H1 (cell line): Measurements from ENCODE around the gene RMDN2. TPM values are rescaled to one million over a fixed set of nuclear protein-coding genes. Genes with fewer than 3 reads are reported as not detected.
A peak's percentile ranks its signal among the peaks of the same experiment; 100 is the strongest.

Source experiments
- CTCF ChIA-PET: fragments of 300-600 bp; sonication (Branson Sonifier 250); formaldehyde crosslinking; loops from one replicate; lab custom pipeline; 2021; ENCODE audit not compliant: partially characterized antibody; lab: Charles Lee
- POLR2A ChIA-PET: fragments of 300-600 bp; sonication (Branson Sonifier 250); formaldehyde crosslinking; loops from one replicate; lab custom pipeline; 2021; ENCODE audit warnings: inconsistent platforms; ENCODE audit not compliant: partially characterized antibody; lab: Charles Lee
- DNase-seq, 2 experiments: peaks; one replicate each; pipeline versions ENCODE4 v3.0.0 to v3.0.0-alpha.2; 2010 to 2022; ENCODE audit warnings: low spot score in 2 of 2, low read depth in 1 of 2, mixed read lengths in 1 of 2
- FAIRE-seq: peaks from 2 replicates; lab custom pipeline; 2011; peaks lifted over from hg19 to GRCh38; lab: Jason Lieb, UNC
- H2AFZ ChIP-seq: 2 replicates; pipeline ENCODE4 v1.8.1; 2012; ENCODE audit warnings: low read length, inconsistent platforms
- H2AK5ac ChIP-seq: 2 replicates; pipeline ENCODE4 v1.6.1; 2013; ENCODE audit warnings: low read depth, low read length
- H2BK120ac ChIP-seq: replicated peaks from 2 replicates; pipeline ENCODE3; 2013; ENCODE audit warnings: low read depth, low read length, inconsistent platforms
- H2BK12ac ChIP-seq: 2 replicates; pipeline ENCODE4 v1.6.1; 2013; ENCODE audit warnings: low read depth, low read length
- H2BK15ac ChIP-seq: 2 replicates; pipeline ENCODE4 v1.6.1; 2013; ENCODE audit warnings: low read length
- H2BK20ac ChIP-seq: 2 replicates; pipeline ENCODE4 v1.6.1; 2013; ENCODE audit warnings: low read length
- H2BK5ac ChIP-seq: 2 replicates; pipeline ENCODE4 v1.6.1; 2013; ENCODE audit warnings: low read depth, low read length
- H3K14ac ChIP-seq: 2 replicates; pipeline ENCODE4 v1.6.1; 2013; ENCODE audit warnings: inconsistent platforms; ENCODE audit not compliant: insufficient read length
- H3K18ac ChIP-seq: 2 replicates; pipeline ENCODE4 v1.6.1; 2013; ENCODE audit warnings: low read length; ENCODE audit errors: extremely low read depth
- H3K23ac ChIP-seq: 2 replicates; pipeline ENCODE4 v1.6.1; 2013; ENCODE audit warnings: inconsistent platforms; ENCODE audit not compliant: insufficient read length
- H3K23me2 ChIP-seq: 2 replicates; pipeline ENCODE4 v1.6.1; 2013; ENCODE audit warnings: low read depth, low read length
- H3K27ac ChIP-seq: 2 replicates; pipeline ENCODE4 v1.6.1; 2011; ENCODE audit warnings: low read depth, low read length, inconsistent platforms
- H3K27me3 ChIP-seq, 4 experiments: replicated peaks in 1 of 4; 1 replicate in 1 of 4; 2 replicates in 3 of 4; pipeline versions ENCODE4 v1.6.1 to v1.8.1; 2011 to 2013; ENCODE audit warnings: low read length in 3 of 4, mild to moderate bottlenecking in 3 of 4, inconsistent platforms in 2 of 4, mixed read lengths in 2 of 4, moderate library complexity in 1 of 4; ENCODE audit not compliant: control insufficient read depth in 3 of 4, insufficient read depth in 3 of 4; ENCODE audit errors: extremely low read depth in 1 of 4
- H3K36me3 ChIP-seq, 4 experiments: 2 replicates each; pipeline versions ENCODE4 v1.6.1 to v1.8.1; 2011 to 2013; ENCODE audit warnings: mild to moderate bottlenecking in 4 of 4, low read length in 3 of 4, moderate library complexity in 2 of 4, control low read depth in 1 of 4, inconsistent platforms in 1 of 4; ENCODE audit not compliant: insufficient read depth in 4 of 4, control insufficient read depth in 2 of 4
- H3K4ac ChIP-seq: replicated peaks from 2 replicates; pipeline ENCODE3; 2013; ENCODE audit warnings: low read length, low read depth, mixed read lengths, inconsistent platforms; ENCODE audit not compliant: insufficient read length
- H3K4me1 ChIP-seq, 4 experiments: replicated peaks in 1 of 4; 1 replicate in 1 of 4; 2 replicates in 3 of 4; pipeline versions ENCODE4 v1.6.1 to v1.8.1; 2011 to 2013; ENCODE audit warnings: low read length in 3 of 4, inconsistent platforms in 2 of 4, mixed read lengths in 1 of 4; ENCODE audit not compliant: insufficient read depth in 4 of 4, control insufficient read depth in 3 of 4
- H3K4me2 ChIP-seq, 2 experiments: 2 replicates each; pipeline versions ENCODE4 v1.6.1 to v1.8.1; 2011 to 2013; ENCODE audit warnings: low read depth in 2 of 2, low read length in 2 of 2, control low read depth in 1 of 2, inconsistent platforms in 1 of 2, mild to moderate bottlenecking in 1 of 2; ENCODE audit not compliant: insufficient read depth in 1 of 2
- H3K4me3 ChIP-seq, 4 experiments: fragments of 200-600, 300-600 bp in 1 of 4; sonication (generic), shearing (Covaris generic), sonication (Bioruptor Twin) in 1 of 4; 2 replicates each; pipeline versions ENCODE4 v1.5.1 to v1.8.1; 2011 to 2016; ENCODE audit warnings: low read length in 4 of 4, low read depth in 3 of 4, control low read depth in 2 of 4, inconsistent platforms in 2 of 4, mild to moderate bottlenecking in 2 of 4, mixed read lengths in 1 of 4, moderate library complexity in 1 of 4; ENCODE audit not compliant: insufficient read depth in 2 of 4; ENCODE audit errors: extremely low read depth in 1 of 4
- H3K56ac ChIP-seq: replicated peaks from 2 replicates; pipeline ENCODE3; 2013; ENCODE audit warnings: low read depth, mild to moderate bottlenecking, mixed read lengths, low read length, inconsistent platforms; ENCODE audit not compliant: insufficient read length
- H3K79me1 ChIP-seq: 2 replicates; pipeline ENCODE4 v1.6.1; 2013; ENCODE audit warnings: low read depth, low read length, control low read depth
- H3K79me2 ChIP-seq, 2 experiments: 2 replicates each; pipeline versions ENCODE4 v1.6.1 to v1.8.1; 2012 to 2013; ENCODE audit warnings: low read length in 2 of 2, mild to moderate bottlenecking in 2 of 2, inconsistent platforms in 1 of 2; ENCODE audit not compliant: insufficient read depth in 2 of 2, control insufficient read depth in 1 of 2
- H3K9ac ChIP-seq, 4 experiments: replicated peaks in 1 of 4; 1 replicate in 1 of 4; 2 replicates in 3 of 4; pipeline versions ENCODE4 v1.6.1 to v1.8.1; 2011 to 2013; ENCODE audit warnings: low read depth in 3 of 4, low read length in 3 of 4, control low read depth in 2 of 4, mild to moderate bottlenecking in 2 of 4, moderate library complexity in 2 of 4, inconsistent platforms in 1 of 4; ENCODE audit errors: extremely low read depth in 1 of 4
- H3K9me3 ChIP-seq, 2 experiments: 2 replicates each; pipeline versions ENCODE4 v1.6.1 to v1.8.1; 2012 to 2013; ENCODE audit warnings: mild to moderate bottlenecking in 2 of 2, moderate library complexity in 2 of 2, control low read depth in 1 of 2, inconsistent platforms in 1 of 2, low read depth in 1 of 2, low read length in 1 of 2, mixed read lengths in 1 of 2; ENCODE audit not compliant: insufficient read depth in 2 of 2
- H4K20me1 ChIP-seq, 2 experiments: replicated peaks in 1 of 2; 2 replicates each; pipeline versions ENCODE3 to v1.8.1; 2011 to 2013; ENCODE audit warnings: inconsistent platforms in 2 of 2, low read length in 2 of 2, mild to moderate bottlenecking in 1 of 2; ENCODE audit not compliant: insufficient read depth in 2 of 2, control insufficient read depth in 1 of 2
- H4K5ac ChIP-seq: 2 replicates; pipeline ENCODE4 v1.6.1; 2013; ENCODE audit warnings: low read length, low read depth, mixed read lengths, inconsistent platforms; ENCODE audit not compliant: insufficient read length
- H4K8ac ChIP-seq: 2 replicates; pipeline ENCODE4 v1.8.0; 2013; ENCODE audit warnings: mild to moderate bottlenecking, moderate library complexity, low read length, inconsistent platforms; ENCODE audit not compliant: insufficient read depth; ENCODE audit errors: extremely low read depth
- H4K91ac ChIP-seq: replicated peaks from 2 replicates; pipeline ENCODE3; 2013; ENCODE audit warnings: low read length, mixed read lengths, inconsistent platforms; ENCODE audit not compliant: insufficient read length
- ASH2L ChIP-seq: fragments of 200-600, 300-600 bp; sonication (generic); IDR thresholded peaks from one replicate; pipeline ENCODE4 v1.7.1; 2017; ENCODE audit warnings: low read length
- EGR1 ChIP-seq: IDR thresholded peaks from 2 replicates; pipeline ENCODE4 v1.6.1; 2011; ENCODE audit warnings: low read depth, low read length, borderline replicate concordance
- KDM5A ChIP-seq: fragments of 200-600 bp; IDR thresholded peaks from 2 replicates; pipeline ENCODE4 v1.7.1; 2012; ENCODE audit warnings: mild to moderate bottlenecking, low read length, inconsistent platforms, mixed read lengths
- NRF1 ChIP-seq: IDR thresholded peaks from 2 replicates; pipeline ENCODE4 v1.6.1; 2011; ENCODE audit warnings: mild to moderate bottlenecking, low read depth, low read length, improper control_type of control experiment
- RFX5 ChIP-seq: IDR thresholded peaks from 2 replicates; pipeline ENCODE4 v1.6.1; 2011; ENCODE audit warnings: low read depth, low read length, improper control_type of control experiment, borderline replicate concordance
- SIX5 ChIP-seq: IDR thresholded peaks from 2 replicates; pipeline ENCODE4 v1.6.1; 2011; ENCODE audit warnings: mild to moderate bottlenecking, low read depth, low read length
- TBP ChIP-seq: IDR thresholded peaks from 2 replicates; pipeline ENCODE4 v1.6.1; 2011; ENCODE audit warnings: low read depth, low read length, improper control_type of control experiment
- WGBS, 2 experiments: shearing (Covaris generic) in 1 of 2; methylation state at CpG; one replicate each; pipeline versions ENCODE4 v1.1.6 to v1.1.7; 2013 to 2015; ENCODE audit warnings: low lambda C conversion rate in 2 of 2, mixed read lengths in 2 of 2, inconsistent platforms in 1 of 2, low coverage in 1 of 2, missing lambda C conversion rate in 1 of 2; ENCODE audit not compliant: insufficient replicate concordance in 2 of 2, insufficient coverage in 1 of 2, insufficient read length in 1 of 2; ENCODE audit errors: extremely low coverage in 1 of 2, missing lambda C conversion rate in 1 of 2; 5-methylcytosine and 5-hydroxymethylcytosine counted together
- polyA plus RNA-seq, 7 experiments: library from polyadenylated mRNA; depleted of rRNA in 3 of 7; stranded (reverse) in 5 of 7; unstranded in 2 of 7; fragments of >200 nt in 5 of 7; fragments of 200-250 nt in 2 of 7; gene quantifications; 1 replicate in 5 of 7; 2 replicates in 1 of 7; 4 replicates in 1 of 7; pipeline versions ENCODE4 v1.2.1 to v1.2.3, GENCODE V29; 2011 to 2013; ENCODE audit warnings: missing spikeins in 2 of 7, mixed read lengths in 2 of 7
- total RNA-seq: library from RNA; stranded (reverse); fragmentation: NEBNext Ultra II Directional; extraction: Animal tissue kit (Norgen Biotek cat#: 25700); gene quantifications from 2 replicates; pipeline ENCODE4 v1.2.1, GENCODE V29; 2021
- TF ChIP-seq, protein P1 (sequence below): IDR thresholded peaks from 2 replicates; pipeline ENCODE4 v1.6.1; 2012; ENCODE audit warnings: inconsistent platforms

The RMDN2 gene
- total and polyA plus RNA-seq, 2 of the 8 experiments (the other 6 are each of a cell fraction or from before 2014, with no cell fraction given), result 0.53 to 3.0 TPM

GRCh38 chr2:38060236-38061018 is 135.3 kb downstream of the RMDN2 start:
- H3K14ac ChIP-seq, result no peak overlapping the region
- H3K23me2 ChIP-seq, result no peaks in the 10 kb centered on the region
- DNase-seq (no peak), FAIRE-seq (no peak)
- ChIA-PET CTCF (interaction anchor here (1.3 to 1.4 kb wide), 2 partner anchors 23 to 58 kb away, joined by 3 to 4 read pairs; no protein-coding TSS in a partner anchor), POLR2A (interaction anchor here (1.4 kb wide), 1 partner anchor 42 kb away, joined by 3 read pairs; no protein-coding TSS in a partner anchor)
- no peak overlapping the region for H2BK20ac ChIP-seq
- no peaks in the 10 kb centered on the region for H3K79me2 ChIP-seq
- no peaks in the 10 kb centered on the region; a peak in 1 of 7 replicates for H3K27me3 ChIP-seq
- no peak overlapping the region for H3K9ac ChIP-seq
- no peaks in the 10 kb centered on the region for H3K4me1 ChIP-seq
- 90% methylated on average over 5 of the region's 5 CpGs; no CpG with 5 or more reads in 1 of the 2 experiments for WGBS, 2 experiments
- no peak overlapping the region for H2BK5ac ChIP-seq
- no peak overlapping the region for H2BK15ac ChIP-seq
- H3K79me1 ChIP-seq, result no peaks in the 10 kb centered on the region
- H4K8ac ChIP-seq, result no peak overlapping the region
- H3K4ac ChIP-seq, result no peak overlapping the region
- H3K23ac ChIP-seq, result no peak overlapping the region
- H2BK12ac ChIP-seq, result no peak overlapping the region; the same call in 1 of the 2 replicates
- H3K18ac ChIP-seq, result no peak overlapping the region
- no peak overlapping the region for H3K27ac ChIP-seq
- H3K4me2 ChIP-seq, result no peak overlapping the region
- no peak overlapping the region for H2AK5ac ChIP-seq
- no peaks in the 10 kb centered on the region for H3K36me3 ChIP-seq
- no peaks in the 10 kb centered on the region for H4K20me1 ChIP-seq
- no peak overlapping the region for H2BK120ac ChIP-seq
- no peak overlapping the region for H3K56ac ChIP-seq
- H3K9me3 ChIP-seq, result no peaks in the 10 kb centered on the region
- H4K5ac ChIP-seq, result no peak overlapping the region
- 0 out of 2 replicates have a peak overlapping the region, but pooled peaks have one; percentile 45 for H2AFZ ChIP-seq
- H4K91ac ChIP-seq, result no peak overlapping the region
- H3K4me3 ChIP-seq, result no peak overlapping the region
- TF ChIP-seq, protein P1, sequence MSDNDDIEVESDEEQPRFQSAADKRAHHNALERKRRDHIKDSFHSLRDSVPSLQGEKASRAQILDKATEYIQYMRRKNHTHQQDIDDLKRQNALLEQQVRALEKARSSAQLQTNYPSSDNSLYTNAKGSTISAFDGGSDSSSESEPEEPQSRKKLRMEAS, result no peak
- no peak for TF ChIP-seq SIX5
- no peak for TF ChIP-seq NRF1
- no peak for TF ChIP-seq EGR1
- TF ChIP-seq RFX5, result no peak
- TF ChIP-seq TBP, result no peak
- no peak for TF ChIP-seq KDM5A
- TF ChIP-seq ASH2L, result no peak
